Neural cell (in vitro differentiated cells): ENCODE results near the gene ESR1. TPM values are rescaled to one million over a fixed set of nuclear protein-coding genes. Genes with fewer than 3 reads are reported as not detected.

Experiments
- H2AFZ ChIP-seq: fragments of 200-600, 300-800 bp; sonication (generic), shearing (Covaris generic); 2 replicates; pipeline ENCODE4 v1.6.0; 2014; ENCODE audit warnings: low read depth, mild to moderate bottlenecking, antibody characterized with exemption, low read length, moderate library complexity
- H3F3A ChIP-seq: fragments of 200-600 bp; shearing (Covaris generic); 2 replicates; pipeline ENCODE4 v1.6.1; 2016; ENCODE audit warnings: mild to moderate bottlenecking, moderate library complexity, mixed read lengths, antibody characterized with exemption, low read length; ENCODE audit not compliant: insufficient read depth, poor library complexity, severe bottlenecking
- H3K27ac ChIP-seq: fragments of 200-600, 300-800 bp; sonication (generic), shearing (Covaris generic); 2 replicates; pipeline ENCODE4 v1.5.1; 2014; ENCODE audit warnings: mild to moderate bottlenecking, low read length, moderate library complexity
- H3K27me3 ChIP-seq: fragments of 300-800, 200-600 bp; sonication (generic), shearing (Covaris generic); 2 replicates; pipeline ENCODE4 v1.6.0; 2014; ENCODE audit warnings: mild to moderate bottlenecking, low read depth, low read length, moderate library complexity; ENCODE audit not compliant: insufficient read depth
- H3K36me3 ChIP-seq: fragments of 300-800, 200-600 bp; sonication (generic), shearing (Covaris generic); 2 replicates; pipeline ENCODE4 v1.5.1; 2014; ENCODE audit warnings: mild to moderate bottlenecking, antibody characterized with exemption, low read length, moderate library complexity; ENCODE audit not compliant: insufficient read depth
- H3K4me2 ChIP-seq: fragments of 300-800, 200-600 bp; sonication (generic), shearing (Covaris generic); 2 replicates; pipeline ENCODE4 v1.6.0; 2014; ENCODE audit warnings: mild to moderate bottlenecking, low read length
- H3K4me3 ChIP-seq: fragments of 300-800, 200-600 bp; sonication (generic), shearing (Covaris generic); 2 replicates; pipeline ENCODE4 v1.5.1; 2014; ENCODE audit warnings: mild to moderate bottlenecking, low read length, moderate library complexity
- H3K79me2 ChIP-seq: fragments of 200-600 bp; shearing (Covaris generic); replicated peaks from 2 replicates; pipeline ENCODE4 v1.6.0; 2014; ENCODE audit warnings: mild to moderate bottlenecking, low read length, moderate library complexity; ENCODE audit not compliant: insufficient read depth
- H3K9ac ChIP-seq: fragments of 300-800, 200-600 bp; sonication (generic), shearing (Covaris generic); 2 replicates; pipeline ENCODE4 v1.6.1; 2016; ENCODE audit warnings: mild to moderate bottlenecking, low read length, mixed read lengths
- H3K9me2 ChIP-seq: fragments of 200-600 bp; shearing (Covaris generic); 2 replicates; pipeline ENCODE4 v1.6.1; 2016; ENCODE audit warnings: mild to moderate bottlenecking, low read length, mixed read lengths; ENCODE audit not compliant: insufficient read depth
- H3K9me3 ChIP-seq: fragments of 200-600, 300-800 bp; sonication (generic), shearing (Covaris generic); 2 replicates; pipeline ENCODE4 v1.6.1; 2016; ENCODE audit warnings: mild to moderate bottlenecking, mixed run types, low read length, moderate library complexity, mixed read lengths
- H4K20me1 ChIP-seq: fragments of 200-600 bp; shearing (Covaris generic); 2 replicates; pipeline ENCODE4 v1.6.1; 2016; ENCODE audit warnings: mild to moderate bottlenecking, mixed run types; ENCODE audit not compliant: insufficient read depth
- EP300 ChIP-seq: fragments of 450-650 bp; conservative IDR thresholded peaks from 2 replicates; pipeline ENCODE4 v1.6.1; 2014; ENCODE audit warnings: antibody characterized with exemption, mild to moderate bottlenecking, moderate library complexity; ENCODE audit not compliant: poor library complexity, severe bottlenecking
- EZH2 ChIP-seq: fragments of 200-600, 300-800 bp; shearing (Covaris generic), sonication (generic); IDR thresholded peaks from 2 replicates; pipeline ENCODE4 v1.6.1; 2014; ENCODE audit warnings: antibody characterized with exemption, low read length, borderline replicate concordance, mild to moderate bottlenecking; ENCODE audit not compliant: insufficient read depth, poor library complexity, severe bottlenecking
- MXI1 ChIP-seq: fragments of 450-650 bp; conservative IDR thresholded peaks from 2 replicates; pipeline ENCODE4 v1.6.1; 2014; ENCODE audit warnings: antibody characterized with exemption, mild to moderate bottlenecking; ENCODE audit not compliant: poor library complexity, severe bottlenecking
- POLR2AphosphoS5 ChIP-seq: IDR thresholded peaks from 2 replicates; pipeline ENCODE4 v1.6.1; 2012
- RAD21 ChIP-seq: fragments of 450-650 bp; conservative IDR thresholded peaks from 2 replicates; pipeline ENCODE4 v1.6.1; 2014; ENCODE audit warnings: antibody characterized with exemption, mild to moderate bottlenecking, moderate library complexity
- SMC3 ChIP-seq: fragments of 450-650 bp; conservative IDR thresholded peaks from 2 replicates; pipeline ENCODE4 v1.6.1; 2014; ENCODE audit warnings: antibody characterized with exemption, mild to moderate bottlenecking, moderate library complexity; ENCODE audit not compliant: poor library complexity
- TAF1 ChIP-seq: IDR thresholded peaks from 2 replicates; pipeline ENCODE4 v1.6.1; 2012; ENCODE audit warnings: low read depth
- polyA plus RNA-seq: library from polyadenylated mRNA; depleted of rRNA; stranded (reverse); fragments of >200 nt; gene quantifications from 2 replicates; pipeline ENCODE4 v1.2.3, GENCODE V29; 2014
- TF ChIP-seq, protein P1 (sequence below): IDR thresholded peaks from 2 replicates; pipeline ENCODE4 v1.6.1; 2012; ENCODE audit warnings: borderline replicate concordance
- TF ChIP-seq, protein P2 (sequence below): fragments of 450-650 bp; IDR thresholded peaks from 2 replicates; pipeline ENCODE4 v1.5.1; 2014; ENCODE audit warnings: antibody characterized with exemption, mild to moderate bottlenecking, moderate library complexity; ENCODE audit not compliant: poor library complexity, severe bottlenecking

Gene ESR1
- polyA plus RNA-seq, 1 donor from 2014 or later, result 0.14 TPM

DNA sequence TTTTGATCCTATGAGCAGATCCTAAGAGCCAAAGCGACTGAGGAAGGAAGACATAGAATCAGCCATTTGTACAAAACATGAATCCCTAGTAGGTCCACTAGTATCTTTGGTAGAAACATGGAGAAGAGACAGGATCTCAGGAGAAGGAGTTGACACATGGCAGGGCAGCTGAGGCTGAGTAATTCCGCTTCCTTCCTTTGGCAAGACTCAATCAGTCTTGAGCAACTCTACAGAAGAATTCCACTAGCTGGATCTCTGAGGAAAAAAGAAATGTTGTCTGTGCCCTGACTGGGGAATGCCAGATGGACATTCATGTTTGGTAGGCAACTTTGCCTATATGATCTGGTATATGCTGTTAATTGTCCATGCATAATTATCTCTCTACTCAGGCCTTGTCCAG, 35.3 kb downstream of the ESR1 start:
- H2AFZ ChIP-seq, result no peak overlapping the region
- H3K27me3 ChIP-seq, result no peaks in the 10 kb centered on the region
- no peak overlapping the region for H3K27ac ChIP-seq
- no peak overlapping the region for H3K9ac ChIP-seq
- no peaks in the 10 kb centered on the region for H3K9me2 ChIP-seq
- no peak overlapping the region for H3K4me2 ChIP-seq
- H3K4me3 ChIP-seq, result no peak overlapping the region
- no peaks in the 10 kb centered on the region for H3K36me3 ChIP-seq
- no peaks in the 10 kb centered on the region for H3F3A ChIP-seq
- no peaks in the 10 kb centered on the region for H3K9me3 ChIP-seq
- H3K79me2 ChIP-seq, result no peaks in the 10 kb centered on the region
- TF ChIP-seq, protein P1, sequence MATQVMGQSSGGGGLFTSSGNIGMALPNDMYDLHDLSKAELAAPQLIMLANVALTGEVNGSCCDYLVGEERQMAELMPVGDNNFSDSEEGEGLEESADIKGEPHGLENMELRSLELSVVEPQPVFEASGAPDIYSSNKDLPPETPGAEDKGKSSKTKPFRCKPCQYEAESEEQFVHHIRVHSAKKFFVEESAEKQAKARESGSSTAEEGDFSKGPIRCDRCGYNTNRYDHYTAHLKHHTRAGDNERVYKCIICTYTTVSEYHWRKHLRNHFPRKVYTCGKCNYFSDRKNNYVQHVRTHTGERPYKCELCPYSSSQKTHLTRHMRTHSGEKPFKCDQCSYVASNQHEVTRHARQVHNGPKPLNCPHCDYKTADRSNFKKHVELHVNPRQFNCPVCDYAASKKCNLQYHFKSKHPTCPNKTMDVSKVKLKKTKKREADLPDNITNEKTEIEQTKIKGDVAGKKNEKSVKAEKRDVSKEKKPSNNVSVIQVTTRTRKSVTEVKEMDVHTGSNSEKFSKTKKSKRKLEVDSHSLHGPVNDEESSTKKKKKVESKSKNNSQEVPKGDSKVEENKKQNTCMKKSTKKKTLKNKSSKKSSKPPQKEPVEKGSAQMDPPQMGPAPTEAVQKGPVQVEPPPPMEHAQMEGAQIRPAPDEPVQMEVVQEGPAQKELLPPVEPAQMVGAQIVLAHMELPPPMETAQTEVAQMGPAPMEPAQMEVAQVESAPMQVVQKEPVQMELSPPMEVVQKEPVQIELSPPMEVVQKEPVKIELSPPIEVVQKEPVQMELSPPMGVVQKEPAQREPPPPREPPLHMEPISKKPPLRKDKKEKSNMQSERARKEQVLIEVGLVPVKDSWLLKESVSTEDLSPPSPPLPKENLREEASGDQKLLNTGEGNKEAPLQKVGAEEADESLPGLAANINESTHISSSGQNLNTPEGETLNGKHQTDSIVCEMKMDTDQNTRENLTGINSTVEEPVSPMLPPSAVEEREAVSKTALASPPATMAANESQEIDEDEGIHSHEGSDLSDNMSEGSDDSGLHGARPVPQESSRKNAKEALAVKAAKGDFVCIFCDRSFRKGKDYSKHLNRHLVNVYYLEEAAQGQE, result no peak
- TF ChIP-seq POLR2AphosphoS5, result no peak
- no peak for TF ChIP-seq EP300
- no peak for TF ChIP-seq TAF1
- TF ChIP-seq MXI1, result no peak
- TF ChIP-seq SMC3, result no peak
- TF ChIP-seq, protein P2, sequence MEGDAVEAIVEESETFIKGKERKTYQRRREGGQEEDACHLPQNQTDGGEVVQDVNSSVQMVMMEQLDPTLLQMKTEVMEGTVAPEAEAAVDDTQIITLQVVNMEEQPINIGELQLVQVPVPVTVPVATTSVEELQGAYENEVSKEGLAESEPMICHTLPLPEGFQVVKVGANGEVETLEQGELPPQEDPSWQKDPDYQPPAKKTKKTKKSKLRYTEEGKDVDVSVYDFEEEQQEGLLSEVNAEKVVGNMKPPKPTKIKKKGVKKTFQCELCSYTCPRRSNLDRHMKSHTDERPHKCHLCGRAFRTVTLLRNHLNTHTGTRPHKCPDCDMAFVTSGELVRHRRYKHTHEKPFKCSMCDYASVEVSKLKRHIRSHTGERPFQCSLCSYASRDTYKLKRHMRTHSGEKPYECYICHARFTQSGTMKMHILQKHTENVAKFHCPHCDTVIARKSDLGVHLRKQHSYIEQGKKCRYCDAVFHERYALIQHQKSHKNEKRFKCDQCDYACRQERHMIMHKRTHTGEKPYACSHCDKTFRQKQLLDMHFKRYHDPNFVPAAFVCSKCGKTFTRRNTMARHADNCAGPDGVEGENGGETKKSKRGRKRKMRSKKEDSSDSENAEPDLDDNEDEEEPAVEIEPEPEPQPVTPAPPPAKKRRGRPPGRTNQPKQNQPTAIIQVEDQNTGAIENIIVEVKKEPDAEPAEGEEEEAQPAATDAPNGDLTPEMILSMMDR, result no peak
- no peak for TF ChIP-seq EZH2
- no peak for TF ChIP-seq RAD21
- H4K20me1 ChIP-seq, result no peaks in the 10 kb centered on the region

DNA sequence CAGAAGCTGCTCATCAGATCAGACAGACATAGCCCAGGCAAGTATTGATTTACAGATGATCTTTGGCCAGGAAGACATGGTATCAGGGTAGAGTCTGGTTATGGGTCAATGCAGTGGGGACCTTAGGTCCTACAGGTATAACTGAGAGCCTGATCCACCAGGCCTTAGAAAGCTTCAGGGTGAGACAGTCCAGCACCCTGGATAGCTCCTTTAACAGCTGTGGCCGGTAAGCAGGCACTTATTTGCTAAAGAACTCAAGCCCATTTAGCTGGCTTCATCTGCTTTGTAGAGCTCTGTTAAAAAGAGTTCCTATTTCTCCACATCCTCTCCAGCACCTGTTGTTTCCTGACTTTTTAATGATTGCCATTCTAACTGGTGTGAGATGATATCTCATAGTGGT, 39.6 kb downstream of the ESR1 start:
- H3K36me3 ChIP-seq, result no peaks in the 10 kb centered on the region
- TF ChIP-seq EZH2 (no peak), EP300 (no peak), SMC3 (no peak), POLR2AphosphoS5 (no peak), TAF1 (no peak), RAD21 (no peak), MXI1 (no peak)
- TF ChIP-seq, protein P1, result no peak
- TF ChIP-seq, protein P2, result no peak
- H3K79me2 ChIP-seq, result no peaks in the 10 kb centered on the region
- no peaks in the 10 kb centered on the region for H3K27me3 ChIP-seq
- no peaks in the 10 kb centered on the region for H3F3A ChIP-seq
- no peak overlapping the region for H2AFZ ChIP-seq
- H3K9ac ChIP-seq, result no peak overlapping the region
- no peak overlapping the region for H3K4me2 ChIP-seq
- H3K4me3 ChIP-seq, result no peak overlapping the region
- no peaks in the 10 kb centered on the region for H3K9me3 ChIP-seq
- H4K20me1 ChIP-seq, result no peaks in the 10 kb centered on the region
- H3K27ac ChIP-seq, result no peak overlapping the region
- H3K9me2 ChIP-seq, result no peaks in the 10 kb centered on the region
